IMR-90 (cell line): Measurements from ENCODE around the gene STAG1. TPM values are rescaled to one million over a fixed set of nuclear protein-coding genes. Genes with fewer than 3 reads are reported as not detected.
A peak's percentile ranks its signal among the peaks of the same experiment; 100 is the strongest.

Source experiments
- ATAC-seq: fragments of 200-7000 bp; cut with Tn5 transposase; 2 replicates; pipeline ENCODE4 v1.9.1; 2020; ENCODE audit warnings: low read depth, mild to moderate bottlenecking, moderate library complexity
- BruUV-seq: library from RNA; stranded (reverse); fragments of 400-500 nt; replicated peaks from 2 replicates; lab custom pipeline; 2021; lab: Mats Ljungman, UMichigan
- CTCF ChIA-PET: fragments of 300-600 bp; formaldehyde crosslinking; extraction: SDS; loops from one replicate; lab custom pipeline; 2021; ENCODE audit warnings: antibody characterized with exemption; lab: Yijun Ruan, JAX
- POLR2A ChIA-PET: fragments of 300-600 bp; sonication (Branson Sonifier 250); formaldehyde crosslinking; loops from one replicate; lab custom pipeline; 2022; ENCODE audit warnings: antibody characterized with exemption; ENCODE audit not compliant: unreplicated experiment; lab: Charles Lee
- DNase-seq: peaks from one replicate; pipeline ENCODE4 v3.0.0; 2013
- H2AFZ ChIP-seq: replicated peaks from 2 replicates; pipeline ENCODE3; 2013; ENCODE audit warnings: low read length, mild to moderate bottlenecking; ENCODE audit not compliant: poor library complexity
- H2AK5ac ChIP-seq: 2 replicates; pipeline ENCODE4 v1.6.1; 2013; ENCODE audit warnings: low read depth, low read length, inconsistent platforms
- H2AK9ac ChIP-seq: replicated peaks from 2 replicates; pipeline ENCODE3; 2013; ENCODE audit warnings: mild to moderate bottlenecking, low read depth, low read length, moderate library complexity; ENCODE audit not compliant: poor library complexity
- H2BK120ac ChIP-seq: 2 replicates; pipeline ENCODE4 v1.6.1; 2013; ENCODE audit warnings: low read depth, low read length, inconsistent platforms
- H2BK15ac ChIP-seq: 3 replicates; pipeline ENCODE4 v1.6.1; 2013; ENCODE audit warnings: low read depth, low read length, inconsistent platforms
- H2BK20ac ChIP-seq: 2 replicates; pipeline ENCODE4 v1.6.1; 2013; ENCODE audit warnings: low read depth, mild to moderate bottlenecking, inconsistent platforms, low read length, moderate library complexity
- H2BK5ac ChIP-seq: 2 replicates; pipeline ENCODE4 v1.6.1; 2013; ENCODE audit warnings: mild to moderate bottlenecking, low read depth, low read length, inconsistent platforms; ENCODE audit not compliant: poor library complexity, severe bottlenecking
- H3K14ac ChIP-seq: replicated peaks from 2 replicates; pipeline ENCODE4 v1.6.1; 2013; ENCODE audit warnings: low read depth, low read length, inconsistent platforms
- H3K18ac ChIP-seq: 2 replicates; pipeline ENCODE4 v1.6.1; 2013; ENCODE audit warnings: low read depth, low read length, control low read depth
- H3K23ac ChIP-seq: 2 replicates; pipeline ENCODE4 v1.6.1; 2013; ENCODE audit warnings: low read depth, low read length, inconsistent platforms
- H3K27ac ChIP-seq: 2 replicates; pipeline ENCODE4 v1.5.1; 2013; ENCODE audit warnings: mild to moderate bottlenecking, control low read depth, low read length; ENCODE audit not compliant: insufficient read depth
- H3K27me3 ChIP-seq: 2 replicates; pipeline ENCODE4 v1.6.1; 2013; ENCODE audit warnings: low read length; ENCODE audit not compliant: control insufficient read depth, insufficient read depth
- H3K36me3 ChIP-seq: 2 replicates; pipeline ENCODE4 v1.6.1; 2013; ENCODE audit warnings: low read length, mixed read lengths; ENCODE audit not compliant: control insufficient read depth, insufficient read depth
- H3K4ac ChIP-seq: 2 replicates; pipeline ENCODE4 v1.6.1; 2013; ENCODE audit warnings: low read depth, low read length, inconsistent platforms
- H3K4me1 ChIP-seq: 2 replicates; pipeline ENCODE4 v1.6.1; 2013; ENCODE audit warnings: low read length, mixed read lengths; ENCODE audit not compliant: control insufficient read depth, insufficient read depth
- H3K4me2 ChIP-seq: 2 replicates; pipeline ENCODE4 v1.6.1; 2013; ENCODE audit warnings: low read depth, mild to moderate bottlenecking, control low read depth, low read length, moderate library complexity
- H3K4me3 ChIP-seq: 2 replicates; pipeline ENCODE4 v1.5.1; 2013; ENCODE audit warnings: low read depth, mild to moderate bottlenecking, control low read depth, low read length, moderate library complexity; ENCODE audit not compliant: insufficient read depth
- H3K56ac ChIP-seq: 2 replicates; pipeline ENCODE4 v1.6.1; 2013; ENCODE audit warnings: low read length, inconsistent platforms; ENCODE audit not compliant: insufficient read depth; ENCODE audit errors: extremely low read depth
- H3K79me1 ChIP-seq, 2 experiments: 2 replicates each; pipeline ENCODE4 v1.6.1; 2013; ENCODE audit warnings: low read length in 2 of 2, inconsistent platforms in 1 of 2, low read depth in 1 of 2
- H3K9ac ChIP-seq: 2 replicates; pipeline ENCODE4 v1.6.1; 2013; ENCODE audit warnings: low read depth, low read length, control low read depth
- H3K9me1 ChIP-seq: 2 replicates; pipeline ENCODE4 v1.6.1; 2013; ENCODE audit warnings: low read length, inconsistent platforms; ENCODE audit not compliant: insufficient read depth
- H3K9me3 ChIP-seq: 2 replicates; pipeline ENCODE4 v1.6.1; 2013; ENCODE audit warnings: low read length; ENCODE audit not compliant: control insufficient read depth, insufficient read depth
- H4K20me1 ChIP-seq: 2 replicates; pipeline ENCODE4 v1.6.1; 2013; ENCODE audit warnings: low read length, inconsistent platforms; ENCODE audit not compliant: insufficient read depth
- H4K5ac ChIP-seq: 2 replicates; pipeline ENCODE4 v1.6.1; 2013; ENCODE audit warnings: mild to moderate bottlenecking, low read depth, low read length, control low read depth
- H4K8ac ChIP-seq, 2 experiments: 2 replicates each; pipeline ENCODE4 v1.6.1; 2013; ENCODE audit warnings: low read depth in 2 of 2, low read length in 2 of 2, control low read depth in 1 of 2, inconsistent platforms in 1 of 2
- H4K91ac ChIP-seq: 2 replicates; pipeline ENCODE4 v1.6.1; 2013; ENCODE audit warnings: low read depth, low read length, inconsistent platforms; ENCODE audit not compliant: insufficient read depth
- BHLHE40 ChIP-seq: fragments of 150-350 bp; IDR thresholded peaks from 2 replicates; pipeline ENCODE4 v1.6.1; 2016; ENCODE audit warnings: mild to moderate bottlenecking, low read depth, low read length
- CEBPB ChIP-seq: IDR thresholded peaks from 2 replicates; pipeline ENCODE4 v1.6.1; 2012; ENCODE audit warnings: low read depth, low read length, improper control_type of control experiment
- CHD1 ChIP-seq: IDR thresholded peaks from 2 replicates; pipeline ENCODE4 v1.6.1; 2012; ENCODE audit warnings: low read depth, low read length, improper control_type of control experiment
- MAFK ChIP-seq: IDR thresholded peaks from 2 replicates; pipeline ENCODE4 v1.6.1; 2012; ENCODE audit warnings: low read depth, low read length, improper control_type of control experiment
- POLR2A ChIP-seq: IDR thresholded peaks from 2 replicates; pipeline ENCODE4 v1.6.1; 2012; ENCODE audit warnings: mild to moderate bottlenecking, low read depth, low read length
- RFX5 ChIP-seq: IDR thresholded peaks from 2 replicates; pipeline ENCODE4 v1.8.0; 2012; ENCODE audit warnings: low read depth, mild to moderate bottlenecking, low read length, moderate library complexity
- USF2 ChIP-seq: fragments of 150-350 bp; IDR thresholded peaks from 2 replicates; pipeline ENCODE4 v1.6.1; 2017; ENCODE audit warnings: mild to moderate bottlenecking, antibody characterized with exemption, low read length, low read depth
- WGBS, 2 experiments: methylation state at CpG; one replicate each; pipeline versions ENCODE4 v1.1.5 to v1.1.7; 2013; ENCODE audit warnings: missing lambda C conversion rate in 2 of 2; ENCODE audit not compliant: insufficient read length in 1 of 2; ENCODE audit errors: extremely low coverage in 2 of 2; 5-methylcytosine and 5-hydroxymethylcytosine counted together
- dilution Hi-C: fragments of 300-500 bp; cut with HindIII; formaldehyde crosslinking; loops from one replicate; pipeline ENCODE4 v1.14.3; 2018; ENCODE audit warnings: low sequenced_read_pairs; ENCODE audit not compliant: unreplicated experiment
- in situ Hi-C: fragments of 300-500 bp; cut with MboI; formaldehyde crosslinking; loops from 3 replicates; pipeline ENCODE4 v1.14.3; 2019; ENCODE audit warnings: low sequenced_read_pairs, inconsistent platforms, mixed read lengths
- intact Hi-C: fragments of 100-400 bp; cut with micrococcal nuclease; formaldehyde crosslinking; loops from 2 replicates; pipeline ENCODE4 v1.10.0; 2022
- polyA plus RNA-seq, 3 experiments: library from polyadenylated mRNA; depleted of rRNA; stranded (reverse); fragments of >200 nt; gene quantifications; 2 replicates each; pipeline ENCODE4 v1.2.3, GENCODE V29; 2012; ENCODE audit warnings: low replicate concordance in 1 of 3
- total RNA-seq: library from RNA; depleted of rRNA; stranded (reverse); fragments of >200 nt; gene quantifications from 2 replicates; pipeline ENCODE4 v1.2.3, GENCODE V29; 2012

STAG1 gene
- total and polyA plus RNA-seq, 2 of the 4 experiments (the other 2 are of a cell fraction): 9.6 to 32.3 TPM

- Histone ChIP-seq H2AK5ac (no peak overlapping the region), H3K79me1 (peaks cover 37 to 43% of the 10 kb centered on the region in 2 experiments), H3K27me3 (no peaks in the 10 kb centered on the region), H4K20me1 (no peaks in the 10 kb centered on the region; the same call in none of the 2 replicates), H3K4ac (no peak overlapping the region), H3K36me3 (peaks cover 5% of the 10 kb centered on the region; the same call in 1 of the 2 replicates), H2BK15ac (no peak overlapping the region), H3K4me3 (no peak overlapping the region), H3K4me1 (peaks cover 2% of the 10 kb centered on the region; the same call in 1 of the 2 replicates), H3K9me3 (no peaks in the 10 kb centered on the region), H4K5ac (no peak overlapping the region), H3K14ac (no peak overlapping the region), H2AFZ (no peak overlapping the region), H2BK5ac (no peak overlapping the region), H3K56ac (no peak overlapping the region), H2BK120ac (no peak overlapping the region), H3K9me1 (no peaks in the 10 kb centered on the region; the same call in 1 of the 2 replicates), H2BK20ac (no peak overlapping the region), H3K27ac (peak overlapping the region; percentile 80), H3K18ac (no peak overlapping the region), H3K23ac (no peak overlapping the region), H2AK9ac (no peak overlapping the region), H4K8ac (no peak overlapping the region), H3K4me2 (no peak overlapping the region), H4K91ac (no peak overlapping the region), H3K9ac (no peak overlapping the region)
- no TSS peak for BruUV-seq
- WGBS, 2 experiments: no CpG with 5 or more reads among the region's 2 CpGs
- intact Hi-C loops (no loop called here), dilution Hi-C loops (no loop called here), in situ Hi-C loops (no loop called here)
- ATAC-seq (peak; percentile 62; the same call in 1 of the 2 replicates), DNase-seq (peak; percentile 27)
- ChIA-PET POLR2A (no interaction called here), CTCF (no interaction called here)
- no peak for TF ChIP-seq BHLHE40
- TF ChIP-seq MAFK: no peak
- no peak for TF ChIP-seq USF2
- TF ChIP-seq RFX5: no peak
- TF ChIP-seq CHD1: no peak
- no peak for TF ChIP-seq POLR2A
- TF ChIP-seq CEBPB: no peak
These were observed 139.7 kb downstream of the STAG1 start for GRCh38 chr3:136612512-136612911.
